GM23338 (cell line): ENCODE data around the gene MAP6D1.

ENCODE experiments used
- CREB1 ChIP-seq: fragments of 250-450 bp; sonication (Bioruptor Pico); IDR thresholded peaks from 2 replicates; pipeline ENCODE4 v1.5.0; 2020; ENCODE audit warnings: low read depth, mild to moderate bottlenecking, moderate library complexity
- EZH2 ChIP-seq: fragments of 200-600 bp; sonication (generic); IDR thresholded peaks from one replicate; pipeline ENCODE4 v1.8.0; 2017; ENCODE audit warnings: antibody characterized with exemption, mild to moderate bottlenecking, low read depth; ENCODE audit not compliant: unreplicated experiment
- EZH2phosphoT487 ChIP-seq: fragments of 200-600 bp; sonication (generic); IDR thresholded peaks from one replicate; pipeline ENCODE4 v1.8.1; 2018; ENCODE audit warnings: antibody characterized with exemption; ENCODE audit not compliant: unreplicated experiment
- JUNB ChIP-seq: IDR thresholded peaks from one replicate; pipeline ENCODE4 v1.6.1; 2016; ENCODE audit warnings: antibody characterized with exemption; ENCODE audit not compliant: unreplicated experiment
- POLR2AphosphoS5 ChIP-seq: IDR thresholded peaks from 2 replicates; pipeline ENCODE4 v1.6.1; 2016; ENCODE audit warnings: antibody characterized with exemption, low read depth
- REST ChIP-seq: IDR thresholded peaks from one replicate; pipeline ENCODE4 v1.6.1; 2018; ENCODE audit warnings: antibody characterized with exemption; ENCODE audit not compliant: unreplicated experiment
- TF ChIP-seq, protein P1 (sequence below), 2 experiments: fragments of 200-600 bp in 1 of 2; sonication (generic) in 1 of 2; conservative IDR thresholded peaks; 2 replicates each; pipeline versions ENCODE4 v1.5.1 to v1.6.1; 2016 to 2017; ENCODE audit warnings: antibody characterized with exemption in 2 of 2, low read depth in 2 of 2, mild to moderate bottlenecking in 2 of 2, moderate library complexity in 1 of 2

DNA sequence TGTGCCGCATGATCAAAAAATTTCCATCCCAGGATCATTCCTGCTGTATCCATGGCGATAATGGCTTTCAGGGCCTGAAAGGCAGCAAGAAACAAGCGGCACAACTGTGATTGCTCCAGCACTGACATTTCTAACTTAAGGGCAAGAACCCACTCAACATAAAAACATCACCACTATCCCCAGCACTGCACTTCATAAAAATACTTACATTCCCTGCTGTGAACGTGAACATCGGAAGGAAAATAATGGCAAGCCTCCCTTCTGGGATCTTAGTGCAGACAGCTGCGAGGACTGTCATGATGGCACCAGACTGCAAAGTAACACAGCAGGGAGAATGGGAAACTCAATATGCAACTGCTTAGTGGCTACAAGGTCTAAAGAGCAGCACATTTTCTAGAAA is 8.1 kb upstream of the MAP6D1 start:
- TF ChIP-seq, protein P1, sequence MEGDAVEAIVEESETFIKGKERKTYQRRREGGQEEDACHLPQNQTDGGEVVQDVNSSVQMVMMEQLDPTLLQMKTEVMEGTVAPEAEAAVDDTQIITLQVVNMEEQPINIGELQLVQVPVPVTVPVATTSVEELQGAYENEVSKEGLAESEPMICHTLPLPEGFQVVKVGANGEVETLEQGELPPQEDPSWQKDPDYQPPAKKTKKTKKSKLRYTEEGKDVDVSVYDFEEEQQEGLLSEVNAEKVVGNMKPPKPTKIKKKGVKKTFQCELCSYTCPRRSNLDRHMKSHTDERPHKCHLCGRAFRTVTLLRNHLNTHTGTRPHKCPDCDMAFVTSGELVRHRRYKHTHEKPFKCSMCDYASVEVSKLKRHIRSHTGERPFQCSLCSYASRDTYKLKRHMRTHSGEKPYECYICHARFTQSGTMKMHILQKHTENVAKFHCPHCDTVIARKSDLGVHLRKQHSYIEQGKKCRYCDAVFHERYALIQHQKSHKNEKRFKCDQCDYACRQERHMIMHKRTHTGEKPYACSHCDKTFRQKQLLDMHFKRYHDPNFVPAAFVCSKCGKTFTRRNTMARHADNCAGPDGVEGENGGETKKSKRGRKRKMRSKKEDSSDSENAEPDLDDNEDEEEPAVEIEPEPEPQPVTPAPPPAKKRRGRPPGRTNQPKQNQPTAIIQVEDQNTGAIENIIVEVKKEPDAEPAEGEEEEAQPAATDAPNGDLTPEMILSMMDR (conservative IDR thresholded peaks at IDR 0.05; ENCODE audit: low read depth in 2 of 2) = no peak
- TF ChIP-seq EZH2 = no peak
- no peak for TF ChIP-seq REST
- no peak for TF ChIP-seq EZH2phosphoT487
- no peak for TF ChIP-seq POLR2AphosphoS5
- no peak for TF ChIP-seq CREB1 (CRISPR knock-in tag)
- TF ChIP-seq JUNB = no peak
